ENCODE measurements around the gene INPP5D.

- TF ChIP-seq CTCF (IDR thresholded peaks at IDR 0.05; ENCODE audit: extremely low read depth in 1 of 2, insufficient read depth in 1 of 2, low read depth in 1 of 2, low read length in 2 of 2): no peak
- TF ChIP-seq MAX (IDR thresholded peaks at IDR 0.05; ENCODE audit: insufficient read depth, insufficient read length): no peak
- no peak for TF ChIP-seq GATA2 (IDR thresholded peaks at IDR 0.05; ENCODE audit: insufficient read depth, insufficient read length, low read depth, low read length)
- TF ChIP-seq POLR2A (IDR thresholded peaks at IDR 0.05; ENCODE audit: low read depth, low read length): no peak
Measured at GRCh38 chr2:233039846-233040530, 20.2 kb upstream of the INPP5D start.

Measured in endothelial cell of umbilical vein (primary cell).